NCI-H1092 (cell line): Measurements from ENCODE around the gene CELF4.

ENCODE experiments used
- DNase-seq: peaks from one replicate; lab custom pipeline; 2025; lab: John Stamatoyannopoulos, UW

CELF4 gene

DNA sequence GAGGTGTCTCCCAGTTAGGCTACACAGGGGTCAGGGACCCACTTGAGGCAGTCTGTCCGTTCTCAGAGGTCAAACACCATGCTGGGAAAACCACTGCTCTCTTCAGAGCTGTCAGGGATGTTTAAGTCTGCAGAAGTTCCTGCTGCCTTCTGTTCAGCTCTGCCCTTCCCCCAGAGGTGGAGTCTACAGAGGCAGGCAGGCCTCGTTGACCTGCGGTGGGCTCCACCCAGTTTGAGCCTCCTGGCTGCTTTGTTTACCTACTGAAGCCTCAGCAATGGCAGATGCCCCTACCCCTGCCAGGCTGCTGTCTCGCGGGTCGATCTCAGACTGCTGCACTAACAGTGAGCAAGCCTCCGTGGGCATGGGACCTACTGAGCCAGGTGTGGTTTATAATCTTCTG lies 346.3 kb downstream of the CELF4 start:
- no peak for DNase-seq

DNA sequence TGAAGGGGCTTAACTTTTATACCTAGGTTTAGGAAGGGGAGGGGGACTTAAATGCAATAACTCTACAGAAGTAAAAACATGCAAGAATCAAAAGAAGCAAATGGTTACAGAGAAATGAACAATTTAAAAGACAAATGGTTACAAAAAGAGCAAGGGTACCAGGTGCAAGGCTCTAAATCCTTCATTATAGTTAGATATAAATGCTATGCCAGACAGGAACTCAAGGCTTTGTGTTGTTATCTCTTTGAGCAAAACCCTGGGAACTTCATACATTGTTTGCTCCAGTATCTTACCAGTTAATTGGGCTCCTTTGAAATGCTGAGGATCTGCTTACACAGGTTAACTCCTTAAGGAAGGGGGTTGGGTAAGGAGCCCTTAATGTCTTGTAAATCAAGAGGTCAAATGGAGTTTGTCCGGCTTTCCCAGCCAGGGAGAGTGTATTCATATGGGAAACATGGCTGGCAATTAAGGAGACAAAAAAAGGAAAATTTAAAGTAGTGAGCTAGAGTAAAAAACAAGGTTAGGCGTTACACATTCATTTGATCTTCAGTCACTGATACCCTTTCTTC lies 347.5 kb downstream of the CELF4 start:
- no peak for DNase-seq

DNA sequence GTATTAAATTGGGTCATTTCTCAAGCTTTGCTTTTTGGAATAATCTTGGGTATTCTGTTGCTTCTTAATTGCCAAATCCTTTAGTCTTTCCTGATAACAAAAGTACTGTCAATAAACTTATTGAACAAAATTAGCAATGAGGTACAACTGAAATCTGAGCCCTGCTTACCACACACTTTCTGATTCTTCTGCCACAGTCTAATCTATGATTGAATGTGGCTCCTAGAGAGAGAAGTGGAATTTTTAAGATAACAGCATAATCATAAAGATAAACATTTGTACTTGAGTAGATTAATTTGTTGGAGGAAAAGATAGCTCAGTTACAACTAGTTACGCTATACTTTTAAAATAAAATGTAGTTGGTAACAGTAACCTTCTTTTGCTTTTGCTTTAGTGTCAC lies 354.8 kb downstream of the CELF4 start:
- no peak for DNase-seq

DNA sequence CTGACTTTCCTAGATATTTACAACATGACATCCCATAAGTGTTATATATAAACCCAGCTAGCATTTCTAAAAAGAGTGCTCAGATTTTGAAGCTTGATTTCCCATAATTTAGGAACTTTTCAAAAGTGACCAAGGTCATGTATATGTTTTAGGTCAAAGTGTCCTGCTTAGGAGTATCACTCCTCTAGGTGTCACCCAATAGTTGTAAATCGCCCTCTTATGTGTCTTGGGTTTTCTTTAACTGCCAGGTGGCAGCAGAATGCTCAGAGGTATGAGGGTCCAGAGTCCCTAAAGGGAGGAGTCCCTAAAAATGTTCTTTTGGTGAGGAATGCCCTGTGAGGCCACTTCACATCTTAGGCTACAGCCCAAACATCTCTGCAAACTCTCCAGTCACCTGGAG lies 358.3 kb downstream of the CELF4 start:
- no peak for DNase-seq

DNA sequence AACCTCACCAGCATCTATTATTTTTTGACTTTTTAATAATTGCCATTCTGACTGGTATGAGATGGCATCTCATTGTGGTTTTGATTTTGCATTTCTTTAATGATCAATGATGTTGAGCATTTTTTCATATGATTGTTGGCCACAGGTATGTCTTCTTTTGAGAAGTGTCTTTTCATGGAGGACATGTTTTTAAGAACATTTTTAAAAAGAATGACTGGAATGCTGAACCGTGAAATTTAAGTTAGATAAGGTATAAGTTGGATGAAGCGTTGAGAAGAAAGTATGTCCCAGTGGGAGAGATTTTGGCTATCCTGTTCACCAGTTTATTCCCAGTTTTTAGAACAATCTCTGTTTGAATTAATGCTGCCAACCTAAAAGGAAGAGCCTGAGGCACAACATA lies 365.9 kb downstream of the CELF4 start:
- no peak for DNase-seq
